ENCODE results near the gene GUCY1A2.
A peak's percentile ranks its signal among the peaks of the same experiment; 100 is the strongest.
"Not testable (repeated sequence)": the region's sequence is repeated elsewhere in the genome, so short reads cannot be mapped to it uniquely, and the experiment has no call there.

GUCY1A2 gene

GRCh38 chr11:106925245-106925644, 93.0 kb downstream of the GUCY1A2 start:
- DNase-seq, result no peak

- DNase-seq, result no peak
These were observed 97.3 kb downstream of the GUCY1A2 start for GRCh38 chr11:106920899-106921509.

DNA sequence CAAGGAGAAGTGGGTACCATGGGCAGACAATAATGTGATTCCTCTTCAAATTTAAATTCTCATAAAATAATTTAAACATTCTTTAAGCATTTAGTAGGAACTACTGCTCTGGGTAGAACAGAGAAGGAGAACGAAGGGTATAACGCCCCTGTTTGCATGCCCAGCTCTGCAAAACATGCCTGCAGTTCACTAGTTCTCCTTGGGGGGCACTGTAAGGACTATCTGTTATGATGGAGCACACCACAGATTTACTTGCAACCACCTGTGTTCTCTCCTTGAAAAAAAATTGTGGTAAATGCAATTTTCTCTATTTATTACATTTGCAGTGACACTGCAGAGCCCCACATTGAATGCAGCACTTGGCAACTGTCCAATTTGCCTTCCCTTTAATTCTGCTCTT, 100.3 kb downstream of the GUCY1A2 start:
- no peak for DNase-seq

DNA sequence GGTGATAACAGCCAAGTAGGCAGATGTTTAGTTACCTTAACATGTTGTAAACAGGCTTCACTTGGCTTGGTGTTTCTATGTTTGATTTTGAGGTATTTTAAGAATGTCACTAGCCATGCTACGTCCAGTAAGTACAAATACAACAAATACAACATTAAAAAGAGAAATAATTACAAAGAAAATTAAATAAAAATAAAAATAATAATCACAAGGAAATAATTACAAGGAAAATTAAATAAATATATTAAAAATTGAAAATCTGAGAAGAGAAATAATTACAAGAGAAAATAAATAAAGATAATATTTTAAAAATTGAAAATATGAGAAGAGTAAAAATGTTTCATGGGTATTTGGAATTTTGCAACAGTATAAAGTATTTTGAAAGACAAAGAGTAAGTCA, 103.9 kb downstream of the GUCY1A2 start:
- DNase-seq, result no peak

GRCh38 chr11:106913141-106913540, 105.1 kb downstream of the GUCY1A2 start:
- peak; percentile 71 for DNase-seq

DNA sequence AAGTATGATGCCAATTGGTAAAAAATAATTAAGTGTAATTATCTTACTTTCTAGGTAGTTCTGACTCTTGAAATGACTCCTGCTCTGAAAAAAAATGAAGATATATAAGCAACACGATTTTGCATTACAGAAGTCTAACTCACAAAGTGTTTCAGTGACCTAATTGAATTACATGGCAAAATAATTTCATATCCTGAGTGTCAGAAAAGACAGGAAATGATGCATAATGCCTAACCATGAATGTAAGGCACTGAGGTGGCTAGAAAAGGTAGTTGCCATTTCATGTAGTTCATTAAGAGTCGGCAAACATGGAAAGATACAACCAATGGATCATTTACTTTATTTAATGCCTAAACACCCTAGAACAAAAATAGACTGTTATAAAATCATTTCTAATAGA, 113.5 kb downstream of the GUCY1A2 start:
- DNase-seq, result no peak

GRCh38 chr11:106889718-106890117, 128.6 kb downstream of the GUCY1A2 start:
- no peak for DNase-seq

GRCh38 chr11:106888386-106888785, 129.9 kb downstream of the GUCY1A2 start:
- no peak for DNase-seq

GRCh38 chr11:106883693-106884092, 134.6 kb downstream of the GUCY1A2 start:
- DNase-seq, result not testable (repeated sequence)

- DNase-seq, result peak; percentile 59
These were observed 138.3 kb downstream of the GUCY1A2 start for GRCh38 chr11:106879832-106880546.

GRCh38 chr11:106879029-106879428, 139.2 kb downstream of the GUCY1A2 start:
- DNase-seq, result no peak

DNA sequence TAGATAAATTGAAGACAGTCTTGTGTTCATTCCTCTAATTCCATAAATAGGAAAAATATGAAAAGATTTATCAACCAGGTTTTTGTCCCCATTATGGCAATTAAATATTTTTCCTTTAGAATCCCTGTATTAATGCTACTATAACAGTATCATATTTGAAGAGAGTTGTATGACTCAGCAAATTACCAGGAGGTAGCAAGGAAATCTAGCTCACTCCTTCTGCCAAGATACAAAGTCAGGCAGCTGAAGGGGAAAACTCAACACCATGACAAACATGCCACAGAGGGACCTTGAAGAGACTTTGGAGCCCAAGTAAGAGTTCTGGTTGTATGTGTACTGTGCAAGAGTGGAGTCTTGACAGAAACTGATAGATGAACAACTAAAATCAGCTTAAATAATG, 143.3 kb downstream of the GUCY1A2 start:
- DNase-seq, result no peak

GRCh38 chr11:106872246-106872645, 146.0 kb downstream of the GUCY1A2 start:
- DNase-seq, result no peak

DNA sequence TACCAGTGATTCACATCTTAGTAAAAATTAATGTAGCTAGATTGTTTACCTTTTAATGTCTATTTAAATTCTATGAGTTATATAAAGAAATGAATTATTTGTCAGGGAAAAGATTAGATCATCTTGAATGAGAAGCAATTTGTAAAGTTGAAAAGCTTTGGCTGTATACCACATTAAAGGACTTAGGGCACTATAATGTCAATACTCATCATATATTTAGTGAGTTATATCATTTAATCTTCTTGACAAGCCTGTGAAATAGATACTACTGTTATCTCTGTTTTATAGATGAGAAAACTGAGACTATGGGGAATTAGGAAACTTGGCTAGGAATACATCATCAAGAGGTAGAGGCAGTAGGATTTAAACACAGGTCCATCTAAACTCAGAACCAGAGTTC, 160.1 kb downstream of the GUCY1A2 start:
- no peak for DNase-seq

- no peak for DNase-seq
These were observed 161.7 kb downstream of the GUCY1A2 start for GRCh38 chr11:106856566-106856965.

- DNase-seq, result no peak
These were observed 163.8 kb downstream of the GUCY1A2 start for GRCh38 chr11:106854429-106854828.

DNA sequence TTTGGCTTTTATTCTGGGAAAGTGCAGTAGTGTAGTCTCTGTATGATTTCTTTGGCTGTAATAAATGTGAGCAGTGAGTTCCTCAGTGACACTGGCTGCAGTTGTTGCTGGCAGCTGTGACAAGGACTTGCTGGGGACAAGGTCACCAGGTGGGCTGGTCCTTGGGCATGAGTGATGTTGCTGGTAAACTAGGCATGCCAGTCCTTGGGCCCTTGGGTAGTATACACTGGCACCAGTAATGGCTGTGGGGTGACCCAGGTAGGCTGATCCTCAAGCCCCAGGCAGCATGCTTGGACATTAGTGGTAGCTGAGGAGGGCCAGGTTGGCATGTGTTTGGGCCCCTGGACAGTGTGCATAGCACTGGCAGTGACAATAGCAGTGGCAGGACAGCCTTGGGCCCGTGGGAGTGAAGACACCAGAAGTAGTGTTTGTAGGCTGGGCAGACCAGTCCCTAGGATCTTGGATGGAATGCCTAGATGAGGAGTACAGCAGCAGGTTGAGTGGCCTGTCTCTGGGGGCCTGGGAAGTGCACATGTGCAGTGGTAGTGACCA, 164.3 kb downstream of the GUCY1A2 start:
- no peak for DNase-seq

- no peak for DNase-seq
These were observed 165.5 kb downstream of the GUCY1A2 start for GRCh38 chr11:106852779-106853178.

- DNase-seq, result no peak
These were observed 169.8 kb downstream of the GUCY1A2 start for GRCh38 chr11:106848526-106848925.

DNA sequence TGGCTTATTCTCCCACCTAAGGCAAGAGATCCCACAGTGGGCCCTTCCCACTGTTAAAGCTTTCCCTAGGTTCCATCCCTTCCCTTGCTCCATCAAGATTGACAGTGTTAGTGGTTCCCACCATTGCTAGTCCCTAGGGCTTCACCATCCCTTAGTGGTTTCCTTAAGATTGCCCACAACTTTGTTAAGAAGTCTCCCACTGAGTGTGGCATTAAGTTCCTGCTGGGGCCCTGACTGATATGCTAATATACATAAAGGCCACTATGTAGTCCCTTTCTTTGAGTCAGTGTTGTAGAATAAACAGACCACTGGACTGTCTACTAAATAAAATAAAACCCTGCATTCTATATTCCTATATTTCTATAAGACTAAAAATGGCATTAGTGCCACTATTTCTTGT, 176.1 kb downstream of the GUCY1A2 start:
- no peak for DNase-seq

DNA sequence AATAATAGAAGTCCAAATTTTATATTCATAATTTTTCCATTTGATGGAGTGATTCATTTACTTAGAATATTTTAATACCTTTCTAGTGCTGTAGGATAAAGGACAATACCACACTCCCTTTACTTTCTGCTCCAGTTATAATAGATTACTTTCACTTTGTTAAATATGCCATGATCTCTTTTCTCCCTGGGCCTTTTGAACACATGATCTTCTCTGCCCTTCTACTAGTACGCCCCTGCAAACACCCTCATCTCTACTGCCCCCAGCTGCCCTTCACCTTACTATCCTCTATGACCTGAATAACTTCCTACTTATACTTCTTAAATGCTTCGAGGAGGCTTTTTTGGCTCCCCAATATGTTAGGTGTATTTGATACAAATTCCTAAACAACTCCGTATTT, 177.3 kb downstream of the GUCY1A2 start:
- peak; percentile 15 for DNase-seq

- DNase-seq, result no peak
These were observed 178.1 kb downstream of the GUCY1A2 start for GRCh38 chr11:106840146-106840545.

- DNase-seq, result no peak
These were observed 183.7 kb downstream of the GUCY1A2 start for GRCh38 chr11:106834567-106834966.

DNA sequence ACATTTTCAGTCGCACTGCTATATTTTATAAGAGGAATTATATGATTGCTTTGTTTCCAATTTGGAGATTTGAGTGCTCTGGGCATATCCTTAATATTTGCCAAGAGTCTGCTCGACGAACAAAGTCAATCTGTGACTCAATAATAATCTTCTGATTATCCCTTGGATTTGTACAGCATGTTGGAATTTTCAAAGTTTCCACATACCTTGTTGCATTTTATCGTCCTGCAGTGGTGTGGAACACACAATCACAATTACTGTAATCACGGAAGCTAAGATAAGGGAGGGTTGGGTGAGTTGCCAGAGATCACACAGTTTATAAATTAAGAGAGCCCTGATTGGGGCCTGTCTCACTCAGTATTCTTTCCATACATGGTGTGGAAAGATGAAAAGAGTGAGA, 189.3 kb downstream of the GUCY1A2 start:
- no peak for DNase-seq

DNA sequence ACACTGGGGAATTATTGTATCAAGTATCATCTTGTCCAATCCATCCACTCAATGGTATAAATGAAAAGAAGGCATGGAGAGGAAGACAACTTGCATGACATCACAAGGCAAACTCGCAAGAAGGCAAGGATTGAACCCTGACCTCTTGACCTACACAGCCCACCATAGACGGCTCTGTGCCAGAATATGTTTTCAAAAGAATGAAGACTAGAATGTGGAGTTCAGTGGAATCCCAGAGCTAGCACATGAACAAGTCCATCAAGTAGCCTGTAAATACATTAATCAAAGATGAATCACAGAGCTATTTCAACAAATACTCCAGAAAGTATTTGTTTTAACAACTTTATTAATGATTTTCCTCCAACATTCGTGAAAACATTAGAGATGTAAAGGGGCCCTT, 189.7 kb downstream of the GUCY1A2 start:
- no peak for DNase-seq

Measured in eye (tissue), 1 donor.